A673 (cell line): ENCODE results near the gene PLAC1. TPM values are rescaled to one million over a fixed set of nuclear protein-coding genes. Genes with fewer than 3 reads are reported as not detected.

ENCODE experiments used
- BruUV-seq: library from RNA; stranded (reverse); fragments of 400-500 nt; replicated peaks from 2 replicates; lab custom pipeline; 2021; lab: Mats Ljungman, UMichigan
- CTCF ChIA-PET: fragments of 300-600 bp; sonication (Branson Sonifier 250); formaldehyde crosslinking; loops from one replicate; lab custom pipeline; 2022; ENCODE audit warnings: antibody characterized with exemption; lab: Charles Lee
- POLR2A ChIA-PET: fragments of 300-600 bp; sonication (Branson Sonifier 250); formaldehyde crosslinking; loops from one replicate; lab custom pipeline; 2022; ENCODE audit warnings: antibody characterized with exemption; ENCODE audit not compliant: low non-redundant PET; lab: Charles Lee
- DNase-seq: peaks from one replicate; pipeline ENCODE4 v3.0.0-alpha.2; 2015; ENCODE audit warnings: low spot score
- H3K27ac ChIP-seq: fragments of 200-600 bp; sonication (generic); 2 replicates; pipeline ENCODE4 v1.5.1; 2016; ENCODE audit warnings: mixed run types, low read depth, mild to moderate bottlenecking, mixed read lengths, antibody characterized with exemption, low read length; ENCODE audit not compliant: poor library complexity, severe bottlenecking
- H3K27me3 ChIP-seq: fragments of 200-600 bp; sonication (generic); replicated peaks from 2 replicates; pipeline ENCODE4 v1.6.1; 2017; ENCODE audit warnings: mixed run types, low read depth, mild to moderate bottlenecking, mixed read lengths, antibody characterized with exemption, low read length; ENCODE audit not compliant: insufficient read depth, poor library complexity
- H3K36me3 ChIP-seq: fragments of 200-600 bp; sonication (generic); 2 replicates; pipeline ENCODE4 v1.6.1; 2016; ENCODE audit warnings: mixed run types, mild to moderate bottlenecking, mixed read lengths, antibody characterized with exemption, low read length; ENCODE audit not compliant: insufficient read depth, poor library complexity, severe bottlenecking
- H3K4me1 ChIP-seq: fragments of 200-600 bp; sonication (generic); 2 replicates; pipeline ENCODE4 v1.6.1; 2017; ENCODE audit warnings: mixed run types, mild to moderate bottlenecking, mixed read lengths, antibody characterized with exemption, low read length; ENCODE audit not compliant: insufficient read depth, poor library complexity, severe bottlenecking
- H3K4me3 ChIP-seq: fragments of 200-600 bp; sonication (generic); 2 replicates; pipeline ENCODE4 v1.5.1; 2016; ENCODE audit warnings: low read depth, mixed run types, mild to moderate bottlenecking, mixed read lengths, low read length; ENCODE audit not compliant: poor library complexity, severe bottlenecking
- H3K9me3 ChIP-seq: fragments of 200-600 bp; sonication (generic); 2 replicates; pipeline ENCODE4 v1.6.1; 2016; ENCODE audit warnings: mixed run types, low read depth, mild to moderate bottlenecking, mixed read lengths, antibody characterized with exemption, low read length; ENCODE audit not compliant: poor library complexity, severe bottlenecking
- CTCF ChIP-seq: fragments of 300-800, 200-600 bp; sonication (generic); conservative IDR thresholded peaks from 2 replicates; pipeline ENCODE4 v1.5.1; 2017; ENCODE audit warnings: low read depth, mild to moderate bottlenecking, antibody characterized with exemption, low read length, moderate library complexity, mixed read lengths
- EZH2 ChIP-seq: fragments of 200-600 bp; sonication (generic); IDR thresholded peaks from 2 replicates; pipeline ENCODE4 v1.6.1; 2017; ENCODE audit warnings: borderline replicate concordance, low read depth, mild to moderate bottlenecking, mixed read lengths, antibody characterized with exemption, low read length; ENCODE audit not compliant: poor library complexity, severe bottlenecking
- intact Hi-C: fragments of 100-400 bp; cut with micrococcal nuclease; formaldehyde crosslinking; loops from one replicate; pipeline ENCODE4 v1.10.0; 2022; ENCODE audit not compliant: unreplicated experiment
- total RNA-seq: library from RNA; stranded (reverse); gene quantifications from 2 replicates; pipeline ENCODE4 v1.2.3, GENCODE V29; 2021

PLAC1 gene
- total RNA-seq, 1 experiment from 2014 or later, result 0.43 TPM

DNA sequence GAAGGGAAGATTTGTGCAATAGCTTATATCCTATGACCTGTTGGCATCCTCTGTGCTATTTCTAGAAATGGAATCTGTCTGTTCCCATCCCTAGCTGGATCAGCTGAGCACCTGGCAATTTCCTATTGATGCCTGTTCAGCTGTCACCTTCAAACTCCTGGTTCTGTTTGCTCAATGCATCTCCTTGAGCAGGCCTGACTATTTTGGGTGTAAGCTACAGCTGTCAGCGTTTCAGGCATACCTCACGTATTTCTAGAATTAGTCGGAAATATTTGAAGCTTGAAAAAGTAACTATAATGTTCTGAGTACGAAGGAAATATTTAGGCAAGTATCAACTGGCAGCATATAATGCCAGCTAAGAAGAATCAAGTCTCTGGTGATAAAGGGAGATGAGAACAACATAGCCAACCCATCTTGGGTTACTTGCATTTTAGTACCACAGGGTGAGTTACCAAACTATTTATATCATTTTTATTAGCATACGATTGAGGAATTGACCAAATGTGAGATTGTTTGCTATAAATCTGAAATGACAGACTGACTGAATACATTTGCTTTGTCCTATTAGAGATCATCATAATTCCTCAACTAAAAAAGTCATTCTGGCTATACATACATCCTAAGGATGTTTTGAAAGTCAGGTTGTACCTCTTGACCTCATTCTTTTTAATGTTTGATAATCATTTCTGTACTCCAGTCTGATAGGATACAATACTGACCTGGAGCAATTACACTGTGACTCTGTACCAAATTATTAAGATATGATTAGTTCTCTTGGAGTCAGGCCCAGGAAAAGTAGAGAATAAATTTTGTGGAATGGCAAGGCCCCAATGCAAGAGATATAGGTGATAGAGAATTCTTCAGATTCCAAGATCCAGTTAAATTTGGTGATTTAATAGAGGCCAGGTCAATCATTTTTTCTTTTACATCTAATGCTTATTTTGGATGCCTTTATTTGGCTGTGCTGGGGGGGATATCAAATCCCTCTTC lies 36.4 kb upstream of the PLAC1 start:
- ChIA-PET CTCF (no interaction called here), POLR2A (no interaction called here)
- BruUV-seq, result no TSS peak
- Histone ChIP-seq H3K27me3 (no peaks in the 10 kb centered on the region), H3K4me3 (no peak overlapping the region), H3K9me3 (no peaks in the 10 kb centered on the region), H3K36me3 (no peaks in the 10 kb centered on the region), H3K27ac (no peak overlapping the region), H3K4me1 (no peaks in the 10 kb centered on the region)
- intact Hi-C loops, result no loop called here
- DNase-seq, result no peak
- TF ChIP-seq CTCF (no peak), EZH2 (no peak)

DNA sequence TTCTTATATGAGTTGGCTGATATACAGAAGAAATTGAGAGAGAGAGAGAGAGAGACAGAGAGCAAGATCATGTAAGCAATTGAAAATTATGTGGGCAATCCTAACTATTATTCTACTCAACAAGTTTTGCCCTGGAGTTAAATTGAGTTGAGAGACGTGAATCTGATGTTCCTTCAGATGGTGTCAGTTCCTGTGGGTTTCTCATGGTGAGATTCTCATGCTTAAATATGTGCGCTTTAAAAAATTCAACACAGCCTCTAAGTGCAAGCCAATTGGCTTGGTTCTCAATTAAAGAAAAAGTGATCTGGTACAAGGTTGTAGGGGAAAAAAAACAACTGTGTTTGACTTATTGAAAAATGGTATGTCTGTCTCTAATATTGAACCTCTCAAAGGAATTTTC lies 35.4 kb upstream of the PLAC1 start:
- no peak for TF ChIP-seq EZH2
- no peak for TF ChIP-seq CTCF
- no peak for DNase-seq
- ChIA-PET POLR2A (no interaction called here), CTCF (no interaction called here)
- Histone ChIP-seq H3K27me3 (no peaks in the 10 kb centered on the region), H3K36me3 (no peaks in the 10 kb centered on the region), H3K4me3 (no peak overlapping the region), H3K27ac (no peak overlapping the region), H3K9me3 (no peaks in the 10 kb centered on the region), H3K4me1 (no peaks in the 10 kb centered on the region)
- intact Hi-C loops, result no loop called here
- BruUV-seq, result no TSS peak

GRCh38 chrX:134692990-134693389 lies 34.7 kb upstream of the PLAC1 start:
- Histone ChIP-seq H3K27me3 (no peaks in the 10 kb centered on the region), H3K36me3 (no peaks in the 10 kb centered on the region), H3K9me3 (no peaks in the 10 kb centered on the region), H3K27ac (no peak overlapping the region), H3K4me1 (no peaks in the 10 kb centered on the region), H3K4me3 (no peak overlapping the region)
- no TSS peak for BruUV-seq
- ChIA-PET CTCF (no interaction called here), POLR2A (no interaction called here)
- DNase-seq, result no peak
- intact Hi-C loops, result no loop called here
- TF ChIP-seq CTCF (no peak), EZH2 (no peak)
